ENCODE measurements around the gene MBD3L3.
"Not testable (repeated sequence)": the region's sequence is repeated elsewhere in the genome, so short reads cannot be mapped to it uniquely, and the experiment has no call there.

Gene MBD3L3

DNA sequence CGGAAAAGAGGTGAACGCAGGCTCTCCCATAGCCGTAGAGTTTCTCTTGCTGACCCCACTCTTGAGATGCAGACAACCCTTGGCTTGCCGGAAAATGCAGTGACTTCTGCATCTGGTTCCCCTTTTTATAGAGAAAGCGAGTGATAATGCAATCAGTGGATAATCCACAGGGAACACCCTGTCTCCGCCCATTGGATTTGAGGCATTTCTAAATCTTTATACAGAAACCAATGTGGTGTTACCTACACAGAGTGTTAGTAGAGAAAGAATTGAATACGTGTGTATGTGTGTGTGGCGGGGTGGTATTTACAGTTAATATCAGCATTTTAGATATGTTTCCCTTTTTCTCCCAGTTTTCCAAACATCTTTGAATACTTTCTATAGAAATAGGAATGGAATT lies at the start of gene MBD3L3:
Gene MBD3L3, minus strand, starts transcription at position 101 of the 400 bp plus-strand sequence. Its CDS starts 71 bp downstream, at position 30.
- not testable (repeated sequence) for DNase-seq

GRCh38 chr19:7106711-7107657 lies 48.5 kb upstream of the MBD3L3 start:
- DNase-seq = no peak

- no peak for DNase-seq
These were observed 46.4 kb upstream of the MBD3L3 start for GRCh38 chr19:7104747-7105447.

DNA sequence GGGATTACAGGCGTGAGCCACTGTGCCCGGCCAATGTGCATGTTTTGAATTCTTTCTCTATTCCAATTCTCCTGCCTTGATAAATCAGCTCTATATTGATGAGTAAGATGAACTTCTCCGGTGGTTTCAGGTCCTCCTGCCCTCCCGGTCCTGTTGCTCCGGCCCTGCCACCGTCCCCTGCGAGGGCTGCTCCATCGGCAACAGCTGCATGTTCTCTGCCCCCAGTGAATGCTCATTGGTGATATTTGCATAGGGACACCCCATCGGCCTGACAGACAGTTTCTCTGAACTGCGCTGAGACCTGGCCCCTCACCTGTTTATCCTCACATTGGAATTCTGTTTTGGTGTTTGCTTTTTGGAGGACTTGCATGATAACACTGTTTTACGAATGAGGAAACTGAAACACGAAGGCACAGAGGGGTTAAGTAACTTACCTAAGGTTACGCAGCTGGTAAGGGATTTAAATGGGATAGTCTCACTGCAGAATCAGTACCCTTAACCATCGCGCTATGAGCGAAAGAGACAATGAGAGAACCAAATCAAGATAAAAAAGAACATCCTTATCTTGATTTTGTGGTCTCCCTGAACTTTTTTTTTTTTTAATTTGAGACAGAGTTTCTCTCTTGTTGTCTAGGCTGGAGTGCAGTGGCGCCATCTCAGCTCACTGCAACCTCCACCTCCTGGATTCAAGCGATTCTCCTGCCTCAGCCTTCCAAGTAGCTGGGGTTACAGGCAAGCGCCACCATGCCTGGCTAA lies 43.2 kb upstream of the MBD3L3 start:
- no peak for DNase-seq

- no peak for DNase-seq
These were observed 41.1 kb upstream of the MBD3L3 start for GRCh38 chr19:7099597-7099921.

GRCh38 chr19:7098701-7099596 lies 40.5 kb upstream of the MBD3L3 start:
- peak; percentile 90 for DNase-seq

GRCh38 chr19:7098096-7098495 lies 39.6 kb upstream of the MBD3L3 start:
- DNase-seq = peak; percentile 23

DNA sequence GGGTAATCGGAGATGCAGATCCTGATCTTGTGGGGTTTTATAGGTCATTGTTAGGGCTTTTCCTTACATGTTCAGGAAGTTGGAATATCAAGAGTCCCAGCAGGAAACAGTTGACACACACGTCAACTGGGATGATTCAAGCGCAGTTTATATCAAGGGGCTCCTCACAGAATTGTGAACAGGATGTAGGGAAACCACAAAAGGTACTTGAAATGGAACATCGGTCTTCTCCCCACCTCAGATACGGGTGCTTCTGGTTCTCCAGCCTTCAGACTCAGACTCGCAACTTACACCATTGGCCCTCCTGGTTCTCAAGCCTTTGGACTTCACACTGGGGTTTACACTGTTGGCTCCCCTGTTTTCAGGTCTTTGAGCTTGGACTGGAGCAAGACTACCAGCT lies 30.5 kb upstream of the MBD3L3 start:
- no peak for DNase-seq

- DNase-seq = no peak
These were observed 24.8 kb upstream of the MBD3L3 start for GRCh38 chr19:7083076-7083956.

DNA sequence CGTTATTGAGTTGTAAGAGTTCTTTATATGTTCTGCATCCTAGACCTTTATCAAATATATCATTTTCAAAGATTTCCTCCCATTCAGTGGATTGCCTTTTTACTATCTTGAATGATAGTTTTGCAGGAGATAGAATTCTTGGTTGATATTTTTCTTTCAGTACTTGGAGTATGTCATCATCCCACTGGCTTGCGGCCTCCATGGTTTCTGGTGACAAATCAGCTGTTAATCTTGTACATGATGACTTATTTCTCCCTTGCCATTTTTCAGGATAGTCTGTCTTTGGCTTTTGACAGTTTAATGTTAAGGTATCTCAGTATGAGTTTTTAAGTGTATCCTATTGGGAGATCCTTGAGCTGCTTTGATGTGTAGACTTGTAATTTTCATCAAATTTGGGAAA lies 19.5 kb upstream of the MBD3L3 start:
- DNase-seq = no peak

DNA sequence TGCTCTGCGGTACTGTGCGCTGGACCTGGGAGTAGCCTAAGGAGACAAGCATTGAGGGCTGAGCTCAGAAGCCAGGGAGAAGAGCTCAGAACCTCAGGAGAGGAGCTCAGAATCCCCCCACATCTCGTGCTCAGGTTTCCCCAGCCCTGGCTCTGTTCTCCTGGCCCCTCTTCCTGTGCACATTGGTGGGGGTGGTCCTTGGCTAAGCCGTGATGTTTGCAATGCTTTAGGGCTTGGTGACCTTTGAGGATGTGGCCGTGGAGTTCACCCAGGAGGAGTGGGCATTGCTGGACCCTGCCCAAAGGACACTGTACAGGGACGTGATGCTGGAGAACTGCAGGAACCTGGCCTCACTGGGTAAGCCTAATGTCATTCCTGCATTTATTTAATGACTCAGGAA lies 17.7 kb upstream of the MBD3L3 start:
- DNase-seq = no peak

GRCh38 chr19:7074705-7075282 lies 16.3 kb upstream of the MBD3L3 start:
- no peak for DNase-seq

DNA sequence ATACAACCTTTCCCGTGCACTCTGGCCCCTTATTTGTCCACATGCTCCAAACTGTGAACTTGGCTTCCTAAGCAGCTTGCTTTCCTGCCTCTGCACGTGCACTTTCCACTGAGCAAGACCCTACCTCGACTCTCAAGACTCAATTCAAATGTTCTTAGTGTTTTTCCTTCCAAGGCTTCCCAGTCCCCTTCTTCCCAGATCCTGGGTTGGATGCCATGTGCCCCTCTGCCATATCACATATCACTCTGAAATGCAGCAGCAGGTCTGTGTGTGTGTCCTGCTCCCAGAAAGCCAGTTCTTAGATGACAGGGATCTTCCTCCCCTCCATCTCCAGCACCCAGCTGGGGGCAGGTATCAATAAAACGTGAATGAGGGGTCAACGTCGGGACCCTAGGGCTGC lies 14.1 kb upstream of the MBD3L3 start:
- no peak for DNase-seq

- DNase-seq = no peak
These were observed 11.4 kb upstream of the MBD3L3 start for GRCh38 chr19:7069904-7070226.

DNA sequence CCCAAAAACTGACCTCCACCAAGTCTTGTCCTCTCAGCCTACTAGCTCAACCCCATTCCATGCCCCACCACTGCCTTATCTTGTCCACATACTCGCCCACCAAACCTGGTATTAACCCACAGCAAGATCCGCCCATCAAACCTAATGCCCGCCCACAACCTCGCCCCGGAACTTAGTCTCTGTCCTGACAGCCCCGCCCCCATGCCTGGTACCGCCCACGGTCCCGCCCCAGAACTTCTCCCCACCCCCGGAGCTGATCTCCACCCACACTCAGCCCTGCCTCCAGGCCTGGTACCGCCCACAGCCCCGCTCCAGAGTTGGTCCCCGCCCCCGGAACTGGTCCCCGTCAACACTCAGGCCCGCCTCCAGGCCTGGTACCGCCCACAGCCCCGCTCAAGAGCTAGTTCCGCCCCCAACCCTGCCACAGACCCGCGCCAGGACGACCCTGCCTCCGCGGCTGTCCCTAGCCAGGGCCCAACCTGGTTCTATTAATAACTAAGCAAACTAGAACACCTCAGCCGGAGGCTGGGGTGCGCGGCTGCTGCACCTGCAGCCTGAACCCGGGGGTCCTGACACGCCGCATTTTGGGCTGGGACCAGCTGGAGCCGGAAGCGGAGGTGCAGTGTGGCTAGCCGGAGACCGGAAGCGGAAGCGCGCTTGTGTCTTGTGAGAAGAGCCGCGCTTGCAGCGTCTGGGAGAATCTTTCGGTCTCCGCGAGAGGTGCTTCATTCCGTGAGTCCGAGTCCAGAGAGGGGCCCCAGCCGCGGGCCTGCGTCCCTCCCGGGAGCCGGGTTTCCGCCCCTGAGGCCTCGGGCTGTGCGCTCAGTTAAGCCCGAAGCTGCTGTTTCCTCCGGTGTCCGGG lies 10.8 kb upstream of the MBD3L3 start, which contains the start of gene ZNF557:
Gene ZNF557, plus strand, starts transcription at position 662 of the 862 bp plus-strand sequence. CDS start 5,372 bp downstream, outside the sequence.
- peak; percentile 99 for DNase-seq

DNA sequence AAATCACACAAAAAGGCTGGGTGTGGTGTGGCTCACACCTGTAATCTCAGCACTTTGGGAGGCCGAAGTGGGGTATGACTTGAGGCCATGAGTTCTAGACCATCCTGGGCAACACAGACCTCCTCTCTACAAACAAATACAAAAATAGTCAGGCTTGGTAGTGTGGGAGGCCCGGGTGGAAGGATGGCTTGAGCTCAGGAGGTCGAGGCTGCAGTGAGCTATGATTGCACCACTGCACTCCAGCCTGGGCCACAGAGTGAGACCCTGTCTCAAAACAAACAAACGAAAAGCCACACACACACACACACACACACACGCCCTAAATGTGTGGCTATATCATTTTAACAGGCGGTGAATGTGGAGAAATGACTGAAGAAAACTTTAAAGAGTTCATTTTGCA lies 10.1 kb upstream of the MBD3L3 start:
- DNase-seq = no peak

DNA sequence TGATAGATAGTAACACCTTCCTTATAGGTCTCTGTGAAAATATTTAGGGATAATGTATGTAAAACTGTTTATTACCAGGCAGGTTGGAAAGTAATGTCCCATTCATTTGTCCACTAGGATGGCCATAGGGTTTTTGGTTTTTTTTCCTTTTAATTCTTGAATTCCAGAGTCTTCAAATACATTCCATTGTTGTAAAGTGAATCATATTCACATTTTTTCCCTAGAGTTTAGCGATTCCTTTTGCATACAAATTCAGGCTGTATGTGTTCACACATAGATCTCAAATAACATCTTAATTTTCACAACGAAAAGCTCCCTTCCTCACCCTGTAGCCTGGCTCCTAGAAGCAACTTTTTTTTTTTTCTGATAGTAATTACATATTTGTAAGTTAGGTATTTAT lies 9.2 kb upstream of the MBD3L3 start:
- no peak for DNase-seq

GRCh38 chr19:7067122-7067521 lies 8.6 kb upstream of the MBD3L3 start:
- DNase-seq = not testable (repeated sequence)

GRCh38 chr19:7063764-7064418 lies 5.4 kb upstream of the MBD3L3 start:
- no peak for DNase-seq
